GM19193 (cell line): Measurements from ENCODE around the gene RBKS.

Experiments used
- POLR2A ChIP-seq: IDR thresholded peaks from 4 replicates; pipeline ENCODE4 v1.6.1; 2011; ENCODE audit not compliant: insufficient read depth, insufficient read length; ENCODE audit errors: extremely low read depth

RBKS gene

DNA sequence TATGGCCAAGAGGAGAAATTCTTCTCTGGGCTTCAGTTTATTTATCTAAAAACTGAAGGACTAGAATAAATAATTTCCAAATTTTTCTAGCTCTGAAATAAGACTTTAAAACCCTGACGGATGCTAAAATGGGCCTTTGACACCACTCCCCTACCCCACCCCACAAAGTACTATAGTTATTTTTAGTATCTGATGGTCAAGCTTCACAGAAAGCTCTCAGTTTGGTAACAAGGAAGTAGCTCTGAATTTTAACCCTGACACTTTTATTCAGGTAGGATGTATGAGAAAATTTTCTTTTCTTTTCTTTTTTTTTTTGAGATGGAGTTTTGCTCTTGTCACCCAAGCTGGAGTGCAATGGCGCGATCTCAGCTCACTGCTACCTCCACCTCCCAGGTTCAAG lies 2.4 kb downstream of the RBKS start:
- no peak for TF ChIP-seq POLR2A

DNA sequence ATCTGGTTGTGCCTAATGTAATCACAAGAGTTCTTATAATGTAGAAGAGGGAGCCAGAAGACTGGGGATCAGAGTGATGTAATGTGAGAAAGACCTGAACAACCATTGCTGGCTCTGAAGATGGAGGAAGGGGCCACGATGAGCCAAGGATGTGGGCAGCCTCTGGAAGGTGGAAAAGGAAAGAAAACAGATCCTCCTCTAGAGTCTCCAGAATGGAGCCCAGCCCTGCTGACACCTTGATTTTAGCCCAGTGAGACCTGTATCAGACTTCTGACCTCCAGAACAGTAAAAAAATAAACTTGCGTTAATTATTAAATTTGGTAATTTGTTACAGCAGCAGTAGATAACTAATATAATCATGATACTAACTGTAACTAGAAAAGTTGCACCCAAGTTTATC lies 3.1 kb downstream of the RBKS start:
- TF ChIP-seq POLR2A = no peak

DNA sequence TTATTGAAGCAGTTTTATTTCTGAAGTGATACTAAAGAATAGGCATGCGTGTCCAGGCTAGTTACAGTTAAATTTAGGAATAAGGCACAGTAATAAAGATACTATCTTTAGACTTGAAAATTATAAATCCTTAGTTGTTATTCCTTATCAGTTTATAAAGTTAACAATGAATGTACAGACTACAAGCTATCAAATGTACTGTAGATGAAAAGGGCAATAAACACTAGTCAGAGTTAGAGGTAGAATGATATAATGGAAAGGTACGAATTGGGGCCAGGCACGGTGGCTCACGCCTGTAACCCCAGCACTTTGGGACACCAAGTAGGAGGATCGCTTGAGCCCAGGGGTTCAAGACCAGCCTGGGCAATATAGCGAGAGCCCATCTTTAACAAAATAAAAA lies 3.9 kb downstream of the RBKS start:
- TF ChIP-seq POLR2A = no peak

DNA sequence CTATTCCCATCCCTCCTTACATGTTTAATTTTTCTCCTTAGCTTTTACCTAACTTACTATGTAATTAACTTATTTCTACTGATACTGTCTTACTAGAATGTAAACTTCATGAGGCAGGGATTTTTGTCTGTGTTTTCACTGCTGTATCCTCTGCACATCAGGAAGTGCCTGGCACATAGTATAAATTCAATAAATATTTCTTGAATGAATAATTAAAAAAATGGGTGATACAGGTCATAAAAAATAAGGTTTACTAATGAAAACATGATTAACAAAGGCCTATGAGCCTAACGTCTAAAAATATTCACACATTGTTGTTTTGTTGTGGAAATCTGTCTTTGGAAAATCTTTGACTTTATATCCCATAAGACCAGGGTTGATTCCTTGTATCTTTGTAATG lies 4.5 kb downstream of the RBKS start:
- no peak for TF ChIP-seq POLR2A

DNA sequence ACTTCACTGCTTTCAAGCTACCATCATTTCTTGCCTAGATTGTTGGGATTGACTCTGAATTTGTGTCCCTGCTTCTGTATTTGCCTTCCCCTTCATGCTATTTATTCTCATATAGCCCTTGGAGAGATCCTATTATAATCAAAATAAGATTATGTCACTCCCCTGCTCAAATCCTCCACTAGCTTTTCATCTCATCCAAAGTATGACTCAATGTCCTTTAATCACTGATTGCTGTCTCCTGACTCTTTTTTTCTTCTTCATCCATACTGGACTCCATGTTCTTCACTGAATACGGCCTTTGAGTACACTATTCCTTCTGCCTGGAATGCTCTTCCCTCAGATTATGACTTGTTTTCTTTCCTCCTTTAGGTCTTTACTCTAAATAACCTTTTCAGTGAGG lies 5.0 kb downstream of the RBKS start:
- TF ChIP-seq POLR2A = no peak

DNA sequence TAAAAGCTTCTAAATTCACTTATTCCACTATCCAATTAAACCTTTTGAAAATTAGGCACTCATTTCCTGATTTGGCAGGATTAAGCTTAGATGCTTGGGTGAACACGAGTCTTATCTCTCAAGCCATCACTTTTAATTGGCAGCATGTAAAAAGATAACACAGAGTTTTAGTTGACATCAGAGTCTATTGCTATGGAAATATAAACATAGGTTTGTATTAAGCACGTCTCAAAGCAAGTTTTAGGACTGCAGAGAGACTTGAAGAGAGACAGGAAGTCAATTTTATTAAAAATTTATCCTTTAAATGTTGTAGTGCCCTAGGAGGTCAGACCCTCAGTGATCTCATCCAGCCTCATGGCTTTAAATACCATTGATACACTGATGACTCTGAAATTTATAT lies 5.6 kb downstream of the RBKS start:
- TF ChIP-seq POLR2A = no peak

DNA sequence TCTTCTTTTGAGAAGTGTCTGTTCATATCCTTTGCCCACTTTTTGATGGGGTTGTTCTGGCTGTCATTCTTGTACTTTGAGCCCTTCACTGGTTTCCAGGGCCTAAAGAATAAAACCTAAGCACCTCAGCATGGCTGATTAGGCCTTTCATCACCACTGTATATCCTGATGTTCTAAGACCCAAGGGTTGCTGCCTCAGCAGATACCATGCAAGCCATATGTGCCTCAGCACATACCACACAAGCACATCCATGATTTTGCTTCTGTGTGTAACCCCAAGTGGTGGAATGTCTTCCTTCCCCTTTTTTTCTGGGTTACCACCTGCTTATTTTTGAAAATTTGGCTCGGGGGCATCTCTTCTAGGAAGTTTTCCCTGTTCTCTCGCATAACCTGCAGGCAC lies 11.4 kb downstream of the RBKS start:
- TF ChIP-seq POLR2A = no peak

DNA sequence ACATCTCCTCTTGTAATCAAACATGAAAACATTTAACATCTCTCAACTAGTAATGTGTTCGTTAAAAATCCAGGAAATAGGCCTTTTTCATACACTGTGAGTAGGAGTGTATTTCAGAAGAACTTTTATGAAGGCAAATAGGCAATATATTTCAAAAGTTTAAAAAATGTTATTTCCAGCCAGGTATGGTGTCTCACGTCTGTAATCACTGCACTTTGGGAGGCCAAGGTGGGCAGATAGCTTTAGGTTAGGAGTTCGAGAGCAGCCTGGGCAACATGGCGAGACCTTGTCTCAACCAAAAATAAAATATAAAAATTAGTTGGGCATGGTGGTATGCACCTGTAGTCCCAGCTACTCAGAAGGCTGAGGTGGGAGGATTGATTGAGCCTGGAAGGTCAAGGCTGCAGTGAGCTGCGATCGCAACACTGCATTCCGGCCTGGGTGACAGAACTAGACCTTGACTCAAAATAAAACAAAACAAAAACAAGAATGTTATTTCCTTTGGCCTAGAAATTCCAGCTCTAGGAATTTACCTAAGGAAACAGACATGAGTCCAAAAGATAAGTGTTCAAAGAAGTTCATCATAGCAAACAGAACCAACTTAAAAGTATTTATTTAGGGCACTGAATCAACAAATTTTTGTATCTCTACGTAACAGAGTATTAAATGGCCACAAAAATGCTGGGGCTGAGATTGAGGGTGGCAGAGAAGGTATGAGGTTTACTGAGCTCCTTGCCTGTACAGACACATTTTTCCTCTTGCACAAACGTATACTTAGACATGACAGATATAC lies 14.9 kb downstream of the RBKS start:
- TF ChIP-seq POLR2A = no peak

DNA sequence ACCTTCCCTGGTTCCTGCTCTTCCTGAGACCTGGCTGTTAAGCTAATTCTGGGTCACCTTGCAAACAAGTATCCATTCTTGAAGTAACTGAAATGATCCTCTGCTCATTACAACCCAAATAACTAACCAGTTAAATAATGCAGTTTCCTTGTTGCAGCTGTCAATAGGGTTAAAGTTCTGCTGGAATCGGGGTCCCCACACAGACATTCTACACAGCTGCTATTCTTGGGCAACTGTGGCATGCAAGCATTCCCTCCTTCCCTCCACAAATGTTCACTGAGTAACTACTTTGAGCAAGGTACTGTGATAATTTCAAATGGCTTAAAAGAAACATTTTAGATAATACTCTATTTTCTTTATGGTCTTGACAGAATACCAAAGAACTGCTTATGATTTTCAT lies 17.1 kb downstream of the RBKS start:
- TF ChIP-seq POLR2A = no peak

DNA sequence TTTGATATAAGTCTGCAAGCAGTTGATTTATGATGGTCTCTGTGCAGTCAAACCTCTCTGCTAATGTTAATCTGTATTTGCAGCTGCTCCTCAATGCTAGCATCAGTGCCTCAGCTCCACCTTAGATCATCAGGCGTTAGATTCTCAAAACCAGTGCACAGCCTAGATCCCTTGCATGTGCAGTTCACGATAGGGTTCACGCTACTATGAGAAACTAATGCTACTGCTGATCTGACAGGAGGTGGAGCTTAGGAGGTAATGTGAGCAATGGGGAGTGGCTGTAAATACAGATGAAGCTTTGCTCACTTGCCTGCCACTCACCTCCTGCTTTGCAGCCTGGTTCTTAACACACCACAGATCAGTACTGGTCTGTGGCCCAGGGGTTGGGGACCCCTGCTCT lies 18.4 kb downstream of the RBKS start:
- TF ChIP-seq POLR2A = no peak

DNA sequence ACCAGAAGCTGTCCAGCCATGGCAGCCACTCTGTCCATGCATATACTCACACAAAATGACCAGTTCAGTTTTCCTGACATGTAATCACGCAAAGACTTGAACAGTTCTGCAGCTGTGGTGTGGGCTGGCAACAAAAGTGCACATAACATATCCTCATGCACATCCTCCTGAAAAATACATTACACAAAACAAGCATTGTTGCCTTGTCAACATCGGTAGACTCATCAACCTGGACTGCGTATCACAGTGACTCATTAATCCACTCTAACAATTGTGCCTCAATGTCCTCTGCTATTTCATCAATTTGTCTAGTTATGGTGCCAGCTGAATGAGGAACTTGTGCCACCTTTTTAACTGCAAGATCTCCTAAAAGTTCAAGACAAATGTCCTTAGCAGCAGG lies 19.5 kb downstream of the RBKS start:
- TF ChIP-seq POLR2A = no peak

DNA sequence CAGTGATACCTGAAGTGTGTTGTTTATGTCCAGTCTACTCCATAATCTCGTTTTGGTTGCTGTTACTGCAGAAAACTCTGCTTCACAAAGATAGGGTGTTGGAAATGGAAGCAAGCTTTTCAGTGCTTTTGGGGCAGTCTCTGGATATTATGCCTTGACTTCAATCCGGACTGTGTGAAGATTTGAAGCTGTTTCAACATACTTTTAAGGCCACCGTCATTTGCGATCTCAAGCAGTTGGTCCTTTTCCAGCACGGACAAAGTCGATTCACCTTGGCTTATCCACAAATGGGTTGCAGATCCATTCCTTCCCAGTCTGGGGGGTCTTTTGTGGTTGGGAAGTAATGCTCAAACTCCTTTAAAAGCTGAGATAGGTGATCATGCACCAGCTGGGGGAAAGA lies 20.4 kb downstream of the RBKS start:
- TF ChIP-seq POLR2A = no peak

DNA sequence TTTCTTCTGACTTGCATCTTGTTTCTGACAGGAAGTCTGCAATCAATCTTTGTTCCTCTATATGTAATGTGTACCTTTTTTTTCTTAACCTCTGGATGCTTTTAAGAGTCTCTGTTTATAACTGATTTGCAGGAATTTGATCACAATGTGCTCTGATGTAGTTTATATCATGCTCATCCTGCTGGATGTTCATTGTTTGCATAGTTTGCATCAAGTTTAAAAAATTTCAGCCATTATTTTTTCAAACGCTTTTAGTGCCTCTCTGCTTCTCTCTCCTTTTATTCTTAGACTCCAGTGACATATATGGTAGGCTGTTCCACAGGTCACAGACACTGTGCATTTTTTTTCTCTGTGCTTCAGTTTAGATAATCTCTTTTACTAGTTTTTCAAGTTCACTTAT lies 23.9 kb downstream of the RBKS start:
- TF ChIP-seq POLR2A = no peak

DNA sequence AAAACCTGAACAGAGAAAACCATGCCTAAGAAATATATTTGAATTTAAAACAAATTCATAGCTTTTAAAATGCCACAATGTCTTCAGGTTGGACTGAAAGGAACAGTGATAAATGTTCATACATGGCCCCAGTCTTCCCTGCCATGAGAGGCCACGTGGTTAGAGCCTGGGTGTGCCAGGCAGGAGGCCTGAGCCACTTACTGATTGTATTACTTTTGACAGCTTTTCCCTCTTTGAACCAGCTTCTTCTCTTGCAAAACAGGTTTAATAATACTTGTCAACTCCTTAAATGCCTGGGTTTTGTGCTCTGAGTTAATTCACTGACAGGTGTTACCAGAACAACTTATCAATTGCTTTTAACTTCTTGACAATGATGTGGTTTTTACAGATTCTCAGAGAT lies 27.0 kb downstream of the RBKS start:
- no peak for TF ChIP-seq POLR2A

DNA sequence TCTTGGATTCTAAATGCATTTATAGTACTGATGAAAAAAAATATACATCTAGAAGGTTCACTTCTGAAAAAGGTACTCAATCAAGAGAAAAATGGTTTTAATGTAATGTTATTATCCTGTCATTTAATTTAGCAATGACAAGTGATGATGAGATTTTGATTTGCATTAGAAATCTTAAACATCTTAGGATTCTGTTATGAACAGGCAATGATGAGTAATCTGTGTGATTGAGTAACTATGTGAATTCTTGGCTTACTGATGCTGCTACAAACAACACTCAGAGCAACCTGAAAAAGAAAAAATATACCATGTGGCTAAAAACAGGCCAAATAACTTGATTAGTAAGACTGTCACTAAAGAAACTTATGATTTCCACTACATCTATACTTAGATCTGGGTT lies 30.1 kb downstream of the RBKS start:
- TF ChIP-seq POLR2A = no peak

DNA sequence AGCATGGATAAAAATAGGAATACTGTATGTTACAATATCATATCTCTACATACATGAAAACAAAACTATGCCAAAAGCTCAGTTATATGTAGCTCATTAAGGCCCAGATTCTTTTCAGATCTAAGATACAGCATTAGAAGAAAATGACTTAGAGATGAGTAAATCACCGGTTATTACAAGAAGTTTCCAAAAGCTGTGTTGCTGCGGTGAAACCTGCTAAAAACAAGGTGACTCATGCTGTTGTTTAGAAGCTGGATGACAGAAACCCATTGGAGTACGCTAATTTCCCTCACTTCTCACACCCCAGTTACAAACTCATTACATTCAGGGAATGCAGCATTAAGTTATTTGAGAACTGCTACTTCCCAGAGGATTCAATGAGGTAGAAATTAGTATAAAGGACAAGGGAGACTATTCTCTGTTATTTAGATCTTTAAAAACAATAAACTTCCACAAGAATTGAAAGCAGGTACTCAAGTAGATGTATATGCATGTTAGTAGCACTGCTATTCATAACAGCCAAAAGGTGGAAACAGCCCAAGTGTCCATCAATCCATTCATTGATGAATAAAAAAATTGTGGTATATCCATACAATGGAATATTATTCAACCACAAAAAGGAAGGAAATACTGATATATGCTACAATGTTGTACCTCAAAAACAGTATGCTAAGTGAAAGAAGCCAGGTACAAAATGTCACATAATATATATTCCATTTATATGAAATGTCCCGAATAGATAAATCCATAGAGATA lies 32.6 kb downstream of the RBKS start:
- no peak for TF ChIP-seq POLR2A

DNA sequence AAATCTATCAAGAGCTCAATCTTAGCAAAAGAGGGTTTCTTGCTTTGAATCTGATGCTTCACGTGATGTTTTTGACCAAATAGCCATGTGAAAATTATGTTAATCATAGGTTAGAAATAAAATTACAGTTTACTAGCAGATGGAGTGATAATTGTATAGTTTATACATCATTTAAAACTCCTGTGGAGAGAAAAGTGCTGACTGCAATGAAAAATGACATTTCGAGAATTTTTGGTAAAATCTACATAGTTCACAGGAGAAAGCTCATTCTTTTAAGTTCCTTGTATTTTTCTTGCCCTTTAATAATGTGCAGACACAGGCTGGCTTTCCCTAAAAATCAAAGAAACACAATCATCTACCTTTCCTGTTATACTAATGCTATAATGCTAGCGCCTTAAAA lies 33.2 kb downstream of the RBKS start:
- no peak for TF ChIP-seq POLR2A

DNA sequence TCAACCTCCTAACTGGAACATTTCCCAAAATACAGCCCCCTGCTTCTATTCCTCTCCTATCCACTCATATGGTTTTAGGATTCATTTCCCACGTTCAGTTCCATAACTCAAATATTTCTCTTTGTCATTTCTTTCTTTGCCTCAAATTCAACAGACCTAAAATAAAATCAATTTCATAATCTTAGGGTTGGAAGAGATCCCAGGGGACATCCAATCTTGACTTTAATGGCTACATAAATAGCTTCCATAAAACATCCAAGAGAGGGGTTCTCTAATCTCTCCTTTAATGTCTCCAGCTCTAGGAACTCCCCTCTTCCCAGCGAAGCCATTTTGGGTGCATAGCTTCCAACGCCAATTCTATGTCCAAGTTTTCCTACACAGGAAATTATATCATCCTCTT lies 33.8 kb downstream of the RBKS start:
- TF ChIP-seq POLR2A = no peak

DNA sequence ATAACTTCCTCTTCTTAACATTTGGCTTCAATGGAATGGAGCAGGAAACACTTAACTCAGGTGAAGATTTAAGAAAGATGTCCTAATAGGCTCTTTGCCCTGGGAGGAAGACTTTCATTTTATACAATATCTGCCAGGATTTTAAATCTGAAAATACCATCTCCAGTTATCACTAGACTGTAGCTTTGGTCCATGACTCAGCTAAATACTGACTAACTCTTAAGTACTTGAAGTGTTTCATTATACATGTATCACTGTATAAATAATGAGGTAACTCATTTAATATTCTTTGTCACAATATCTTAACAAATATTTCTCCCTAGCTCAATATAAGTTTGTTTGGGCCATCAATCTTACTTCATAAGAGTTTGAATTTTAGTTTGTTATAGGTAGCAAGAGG lies 34.7 kb downstream of the RBKS start:
- no peak for TF ChIP-seq POLR2A
